Panc1 (cell line): ENCODE data around the gene PHEX.

ENCODE experiments used
- CTCF ChIP-seq: fragments of 450-650 bp; IDR thresholded peaks from 2 replicates; pipeline ENCODE4 v1.5.1; 2017; ENCODE audit warnings: mild to moderate bottlenecking
- POLR2AphosphoS5 ChIP-seq: IDR thresholded peaks from 2 replicates; pipeline ENCODE4 v1.6.1; 2012; ENCODE audit warnings: mild to moderate bottlenecking, low read depth, low read length, moderate library complexity

GRCh38 chrX:22093550-22093949 is 61.4 kb downstream of the PHEX start:
- TF ChIP-seq CTCF, result no peak
- TF ChIP-seq POLR2AphosphoS5, result no peak
